ENCODE measurements around the gene NDUFV2. TPM values are rescaled to one million over a fixed set of nuclear protein-coding genes. Genes with fewer than 3 reads are reported as not detected.
"Not testable (repeated sequence)": the region's sequence is repeated elsewhere in the genome, so short reads cannot be mapped to it uniquely, and the experiment has no call there.

The NDUFV2 gene
- total and polyA plus RNA-seq, 2 of the 13 experiments (the other 11 are each of a cell fraction or from before 2014, with no cell fraction given) = 216 to 299 TPM

GRCh38 chr18:9088252-9088651 lies 14.2 kb upstream of the NDUFV2 start:
- no TSS peak for BruUV-seq (replicated peaks)
- ChIA-PET CTCF (ENCODE audit: low intra/inter-chr PET ratio, low total read pairs) (no interaction called here), POLR2A (interaction anchor here (1.5 kb wide), 1 partner anchor 15 kb away, joined by 5 read pairs; the partner anchor contains the start of gene NDUFV2)
- Histone ChIP-seq H3K27me3 (ENCODE audit: control insufficient read depth in 1 of 2, insufficient read depth in 2 of 2, low read length in 2 of 2) (no peaks in the 10 kb centered on the region), H3K79me2 (ENCODE audit: insufficient read depth, low read length) (no peaks in the 10 kb centered on the region), H3K9me3 (ENCODE audit: low read length) (no peaks in the 10 kb centered on the region), H3K4me3 (replicated peaks in 1 of 3; ENCODE audit: insufficient read depth in 1 of 3, low read depth in 2 of 3, low read length in 3 of 3) (no peak overlapping the region), H3K4me1 (ENCODE audit: insufficient read depth, low read length) (peaks cover 56% of the 10 kb centered on the region), H3K36me3 (replicated peaks in 1 of 2; ENCODE audit: control insufficient read depth in 1 of 2, insufficient read depth in 2 of 2, low read length in 2 of 2) (no peaks in the 10 kb centered on the region), H3K4me2 (ENCODE audit: low read depth, low read length) (no peak overlapping the region), H3K9ac (ENCODE audit: insufficient read depth, low read depth, low read length) (no peak overlapping the region), H4K20me1 (ENCODE audit: insufficient read depth, low read length) (no peaks in the 10 kb centered on the region), H3K27ac (ENCODE audit: extremely low read length, insufficient read depth, low read length) (no peak overlapping the region), H2AFZ (ENCODE audit: low read length) (peak overlapping the region; percentile 52)
- intact Hi-C loops (cut with micrococcal nuclease; ENCODE audit: unreplicated experiment) = no loop called here
- no peak for ATAC-seq
- FAIRE-seq = no peak
- DNase-seq (ENCODE audit: low spot score) = no peak
- WGBS (ENCODE audit: low lambda C conversion rate) = 77% methylated on average over 5 of the region's 5 CpGs
- peak; percentile 90 for TF ChIP-seq ZNF12 (CRISPR knock-in tag; IDR thresholded peaks at IDR 0.05)
- TF ChIP-seq BRCA1 (CRISPR knock-in tag; IDR thresholded peaks at IDR 0.05) = no peak
- TF ChIP-seq MLXIP (CRISPR knock-in tag; IDR thresholded peaks at IDR 0.05; ENCODE audit: borderline replicate concordance) = no peak
- 0 out of 2 replicates have a peak, but pooled peaks have one; percentile 52 for TF ChIP-seq ZBTB33 (CRISPR knock-in tag; IDR thresholded peaks at IDR 0.05)
- in situ Hi-C loops (cut with HindIII; ENCODE audit: extremely low pct_ligation_motif_present, low pct_unique_long_range_greater_than_20kb) = no loop called here

GRCh38 chr18:9088727-9089126 lies 13.8 kb upstream of the NDUFV2 start:
- H3K4me3 ChIP-seq (replicated peaks in 1 of 3; ENCODE audit: insufficient read depth in 1 of 3, low read depth in 2 of 3, low read length in 3 of 3); H3K9ac ChIP-seq (ENCODE audit: insufficient read depth, low read depth, low read length); intact Hi-C loops (cut with micrococcal nuclease; ENCODE audit: unreplicated experiment); H3K4me2 ChIP-seq (ENCODE audit: low read depth, low read length); DNase-seq (ENCODE audit: low spot score); CTCF ChIA-PET (ENCODE audit: low intra/inter-chr PET ratio, low total read pairs); FAIRE-seq; ATAC-seq; H3K36me3 ChIP-seq (replicated peaks in 1 of 2; ENCODE audit: control insufficient read depth in 1 of 2, insufficient read depth in 2 of 2, low read length in 2 of 2); H3K27me3 ChIP-seq (ENCODE audit: control insufficient read depth in 1 of 2, insufficient read depth in 2 of 2, low read length in 2 of 2); H2AFZ ChIP-seq (ENCODE audit: low read length); in situ Hi-C loops (cut with HindIII; ENCODE audit: extremely low pct_ligation_motif_present, low pct_unique_long_range_greater_than_20kb); H3K27ac ChIP-seq (ENCODE audit: extremely low read length, insufficient read depth, low read length); H3K9me3 ChIP-seq (ENCODE audit: low read length); H4K20me1 ChIP-seq (ENCODE audit: insufficient read depth, low read length); BruUV-seq (replicated peaks); H3K79me2 ChIP-seq (ENCODE audit: insufficient read depth, low read length): not testable (repeated sequence)
- peaks cover 55% of the 10 kb centered on the region for H3K4me1 ChIP-seq (ENCODE audit: insufficient read depth, low read length)
- POLR2A ChIA-PET = interaction anchor here (1.5 kb wide), 1 partner anchor 14 kb away, joined by 5 read pairs; the partner anchor contains the start of gene NDUFV2
- WGBS (ENCODE audit: low lambda C conversion rate) = 90% methylated on average over 2 of the region's 2 CpGs
